Measurements from ENCODE around the gene BBOF1.

DNA sequence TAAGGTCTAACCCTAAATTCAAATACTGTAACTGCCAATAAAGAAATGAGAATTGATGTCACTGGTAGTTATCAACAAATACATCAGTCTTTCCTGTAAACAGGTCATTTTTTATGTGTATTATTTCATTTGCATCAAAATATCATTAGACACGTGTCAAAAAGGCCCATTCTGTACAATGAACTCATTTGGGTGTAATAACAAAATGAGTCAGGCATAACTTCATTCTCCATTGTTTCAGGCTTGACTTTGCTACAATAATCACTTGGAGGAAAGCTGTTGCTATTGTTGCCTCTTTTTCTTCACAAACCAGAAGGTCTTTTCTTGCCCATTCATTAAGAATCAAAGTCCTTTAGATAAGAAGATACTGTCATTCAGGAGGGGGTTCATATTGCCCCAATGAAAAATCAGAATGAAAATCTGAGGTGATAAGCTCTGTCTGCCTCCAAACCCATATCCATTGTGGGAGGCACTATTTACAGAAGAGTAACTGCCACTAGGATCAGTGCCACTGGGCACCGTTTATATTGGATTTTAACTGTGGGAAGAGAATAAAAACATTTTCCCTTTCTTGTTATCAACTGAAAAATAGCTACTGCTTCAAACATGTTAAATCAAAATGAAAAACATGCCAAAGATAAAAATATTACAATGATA, 10.2 kb upstream of the BBOF1 start:
- TF ChIP-seq, protein P1, sequence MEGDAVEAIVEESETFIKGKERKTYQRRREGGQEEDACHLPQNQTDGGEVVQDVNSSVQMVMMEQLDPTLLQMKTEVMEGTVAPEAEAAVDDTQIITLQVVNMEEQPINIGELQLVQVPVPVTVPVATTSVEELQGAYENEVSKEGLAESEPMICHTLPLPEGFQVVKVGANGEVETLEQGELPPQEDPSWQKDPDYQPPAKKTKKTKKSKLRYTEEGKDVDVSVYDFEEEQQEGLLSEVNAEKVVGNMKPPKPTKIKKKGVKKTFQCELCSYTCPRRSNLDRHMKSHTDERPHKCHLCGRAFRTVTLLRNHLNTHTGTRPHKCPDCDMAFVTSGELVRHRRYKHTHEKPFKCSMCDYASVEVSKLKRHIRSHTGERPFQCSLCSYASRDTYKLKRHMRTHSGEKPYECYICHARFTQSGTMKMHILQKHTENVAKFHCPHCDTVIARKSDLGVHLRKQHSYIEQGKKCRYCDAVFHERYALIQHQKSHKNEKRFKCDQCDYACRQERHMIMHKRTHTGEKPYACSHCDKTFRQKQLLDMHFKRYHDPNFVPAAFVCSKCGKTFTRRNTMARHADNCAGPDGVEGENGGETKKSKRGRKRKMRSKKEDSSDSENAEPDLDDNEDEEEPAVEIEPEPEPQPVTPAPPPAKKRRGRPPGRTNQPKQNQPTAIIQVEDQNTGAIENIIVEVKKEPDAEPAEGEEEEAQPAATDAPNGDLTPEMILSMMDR (IDR thresholded peaks at IDR 0.05; ENCODE audit: low read depth, low read length, missing input control): no peak
- TF ChIP-seq NR2F2 (IDR thresholded peaks at IDR 0.05) (no peak), FOXA1 (IDR thresholded peaks at IDR 0.05) (no peak), GABPA (IDR thresholded peaks at IDR 0.05 in 1 of 2, conservative IDR thresholded peaks at IDR 0.05 in 1 of 2) (no peak), RAD21 (IDR thresholded peaks at IDR 0.05) (no peak)

Data from liver (tissue), 3 donors.